Activated gamma-delta T cell (primary cell): ENCODE results near the gene ZBED5.
"Not testable (repeated sequence)": the region's sequence is repeated elsewhere in the genome, so short reads cannot be mapped to it uniquely, and the experiment has no call there.

Source experiments
- DNase-seq: peaks from one replicate; lab custom pipeline; 2025; lab: John Stamatoyannopoulos, UW

ZBED5 gene

DNA sequence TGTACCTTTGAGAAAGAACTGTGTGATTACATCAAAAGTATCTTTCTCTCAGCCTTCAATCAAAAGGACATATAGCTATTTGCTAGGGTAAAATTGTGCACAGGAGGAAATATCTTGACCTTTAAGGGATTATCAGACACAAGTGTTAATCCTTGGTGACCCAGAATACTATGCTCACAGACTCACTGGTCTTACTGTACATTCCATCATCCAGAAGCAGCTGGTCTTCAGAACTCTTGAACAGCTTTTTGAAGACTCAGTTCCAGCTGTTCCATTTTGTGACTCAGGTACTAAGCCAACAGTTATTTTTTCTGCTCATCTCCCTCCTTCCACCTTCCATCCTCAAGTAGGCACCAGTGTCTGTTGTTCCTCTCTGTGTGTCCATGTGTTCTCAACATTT is 19.8 kb downstream of the ZBED5 start:
- DNase-seq, result no peak

DNA sequence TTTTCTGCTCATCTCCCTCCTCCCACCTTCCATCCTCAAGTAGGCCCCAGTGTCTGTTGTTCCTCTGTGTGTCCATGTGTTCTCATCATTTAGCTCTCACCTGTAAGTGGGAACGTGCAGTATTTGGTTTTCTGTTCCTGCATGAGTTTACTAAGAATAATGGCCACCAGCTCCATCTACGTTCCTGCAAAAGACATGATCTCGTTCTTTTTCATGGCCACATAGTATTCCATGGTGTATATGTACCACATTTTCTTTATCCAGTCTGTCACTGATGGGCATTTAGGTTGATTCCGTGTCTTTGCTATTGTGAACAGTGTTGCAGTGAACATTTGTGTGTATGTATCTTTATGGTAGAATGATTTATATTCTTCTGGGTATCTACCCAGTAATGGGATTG is 21.0 kb downstream of the ZBED5 start:
- DNase-seq, result not testable (repeated sequence)

GRCh38 chr11:10829139-10829538 is 28.7 kb downstream of the ZBED5 start:
- no peak for DNase-seq

DNA sequence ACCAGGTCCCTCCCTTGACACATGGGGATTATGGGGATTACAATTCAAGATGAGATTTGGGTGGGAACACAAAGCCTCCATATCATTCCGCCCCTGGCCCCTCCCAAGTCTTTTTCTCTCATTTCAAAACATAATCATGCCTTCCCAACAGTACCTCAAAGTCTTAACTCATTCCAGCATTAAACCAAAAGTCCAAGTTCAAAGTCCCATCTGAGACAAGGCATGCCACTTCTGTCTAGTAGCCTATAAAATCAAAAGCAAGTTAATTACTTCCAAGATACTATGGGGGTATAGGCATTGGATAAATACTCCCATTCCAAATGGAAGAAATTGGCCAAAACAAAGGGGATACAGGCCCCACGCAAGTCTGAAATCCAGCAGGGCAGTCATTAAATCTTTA is 29.5 kb downstream of the ZBED5 start:
- no peak for DNase-seq

- DNase-seq, result no peak
These were observed 33.0 kb downstream of the ZBED5 start for GRCh38 chr11:10824888-10825287.

DNA sequence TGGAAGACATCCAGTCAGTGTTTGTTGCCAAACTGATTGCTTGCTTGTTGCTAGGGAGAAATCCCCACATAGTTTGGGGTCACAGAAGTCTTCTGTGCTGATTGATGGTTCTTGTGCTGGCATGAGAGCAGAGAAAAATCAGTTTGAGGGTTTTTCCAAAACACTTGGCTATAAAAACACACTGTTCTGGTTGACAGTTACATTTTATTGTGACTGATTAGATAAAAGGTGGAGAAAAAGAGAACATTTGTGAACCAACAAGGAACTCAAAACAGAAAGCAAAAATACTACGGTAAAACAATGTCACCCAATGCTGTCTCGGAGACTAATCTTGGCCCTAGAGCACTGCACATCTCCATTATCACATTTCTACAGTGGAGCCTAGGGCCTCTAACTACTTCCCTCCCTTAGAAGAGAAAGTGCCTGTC is 34.7 kb downstream of the ZBED5 start:
- DNase-seq, result no peak

DNA sequence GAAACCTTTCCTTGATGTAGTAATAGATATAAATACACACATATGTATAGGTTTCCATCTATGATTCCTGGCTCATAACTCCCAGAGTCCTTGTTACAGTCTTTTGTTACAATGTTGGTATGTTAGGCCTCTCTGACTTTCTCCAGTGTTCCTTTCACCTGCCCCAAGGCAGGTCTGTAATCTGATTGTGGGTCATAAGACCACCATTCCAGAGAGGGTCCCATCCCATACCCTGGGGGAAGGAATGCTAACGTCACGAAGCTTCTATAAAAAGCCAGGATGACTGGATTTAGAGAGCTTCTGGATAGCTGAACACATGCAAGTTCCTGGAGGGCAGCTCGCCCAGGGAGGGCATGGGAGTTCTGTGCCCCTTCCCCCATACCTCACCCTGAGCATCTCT is 35.4 kb downstream of the ZBED5 start:
- not testable (repeated sequence) for DNase-seq

GRCh38 chr11:10818594-10818993 is 39.3 kb downstream of the ZBED5 start:
- no peak for DNase-seq

DNA sequence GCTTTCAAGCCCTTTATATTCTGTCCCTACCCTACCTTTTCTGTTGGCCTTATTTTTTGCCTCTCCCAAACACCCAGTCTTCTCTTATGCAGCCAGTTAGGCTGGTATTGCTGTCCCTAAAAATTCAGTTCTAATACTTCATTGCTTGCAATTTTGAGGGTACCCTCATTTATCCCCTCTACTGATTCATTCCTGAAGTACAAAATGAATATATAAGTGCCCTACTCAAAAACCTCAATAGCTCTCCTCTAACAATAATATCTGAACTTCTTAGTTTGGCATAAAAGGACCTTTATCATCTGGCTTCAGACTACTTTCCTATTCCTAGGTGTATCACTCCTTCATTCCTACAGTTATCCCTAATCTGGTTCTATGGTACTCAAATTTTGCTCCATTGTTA is 43.9 kb downstream of the ZBED5 start:
- no peak for DNase-seq

DNA sequence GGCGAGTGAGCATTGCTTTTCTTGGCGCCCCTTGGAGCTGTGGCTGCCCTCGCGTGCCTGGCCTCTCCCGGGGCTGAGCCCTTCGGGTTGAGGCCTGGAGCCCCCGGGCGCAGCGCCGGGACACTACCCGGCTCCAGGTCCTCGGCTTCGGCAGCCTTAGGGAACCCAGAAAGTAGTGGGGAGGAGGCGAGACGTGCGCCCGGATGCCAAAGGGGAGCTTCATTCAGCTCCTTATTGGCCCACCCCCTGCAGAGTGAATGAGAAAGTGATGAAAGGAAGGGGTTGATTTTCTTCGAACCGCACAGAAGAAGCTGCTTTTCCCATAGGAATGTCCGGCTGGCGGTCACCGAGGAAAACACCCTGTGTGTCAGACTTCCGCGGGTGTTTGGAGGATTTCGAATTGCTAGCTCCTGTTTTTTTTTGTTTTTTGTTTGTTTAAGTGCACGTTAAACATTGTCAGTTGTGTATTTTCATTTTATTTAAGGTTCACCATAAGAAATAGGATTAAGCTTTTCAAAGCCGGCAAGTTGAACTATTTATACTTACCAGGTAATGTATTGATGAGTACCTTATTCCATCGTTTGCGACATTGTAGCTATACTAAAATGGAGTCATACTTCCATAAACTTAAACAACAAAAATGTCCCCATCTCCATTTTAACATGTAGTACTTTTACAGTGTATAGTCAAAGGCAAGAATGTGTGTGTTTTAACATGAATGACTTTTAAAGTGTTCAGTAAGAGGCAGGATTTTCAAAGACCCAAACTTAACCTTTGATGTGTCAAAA is 48.3 kb downstream of the ZBED5 start:
- peak; percentile 18 for DNase-seq

DNA sequence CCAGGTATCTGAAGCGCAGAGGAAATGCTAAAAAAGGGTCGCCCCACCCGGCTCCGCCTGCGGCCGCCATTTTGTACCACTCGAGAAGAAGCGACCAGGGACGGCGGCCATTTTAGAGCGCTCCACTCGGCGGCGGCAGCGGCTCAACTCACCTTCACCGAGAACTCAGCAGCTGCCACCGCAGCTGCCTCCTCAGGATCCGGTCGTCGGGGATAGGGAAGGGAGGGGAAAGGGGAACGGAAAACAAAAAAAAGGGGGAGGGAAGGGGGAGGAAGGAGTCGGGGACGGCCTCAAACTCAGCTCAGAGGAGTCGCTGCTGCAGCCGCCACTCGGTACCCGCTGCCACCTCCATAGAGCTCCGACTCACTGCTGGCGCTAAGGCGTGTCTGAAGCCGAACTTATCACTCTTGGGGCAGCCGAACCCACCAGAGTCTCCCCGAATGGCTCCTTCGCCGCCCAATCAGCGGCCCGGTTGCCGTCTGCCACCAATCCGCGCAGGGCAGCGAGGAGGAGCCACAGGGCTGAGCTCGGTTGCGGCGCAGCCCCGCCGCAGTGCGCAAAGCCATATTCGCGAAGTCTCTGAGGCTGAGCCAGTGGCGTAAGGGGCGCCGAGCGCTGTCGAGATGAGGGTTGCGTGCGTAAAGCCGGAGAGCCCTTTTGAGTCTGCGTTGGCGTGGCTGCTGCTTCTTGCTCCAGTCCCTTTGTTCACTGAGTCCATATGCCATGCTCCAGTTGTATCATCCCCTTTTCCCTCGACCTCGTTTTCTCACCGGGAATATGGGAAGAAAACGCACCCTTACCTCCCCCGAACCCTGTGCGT is 49.1 kb downstream of the ZBED5 start, which contains the start of gene EIF4G2:
Gene EIF4G2, minus strand, starts transcription at position 374 of the 820 bp plus-strand sequence.
- peak; percentile 98 for DNase-seq

DNA sequence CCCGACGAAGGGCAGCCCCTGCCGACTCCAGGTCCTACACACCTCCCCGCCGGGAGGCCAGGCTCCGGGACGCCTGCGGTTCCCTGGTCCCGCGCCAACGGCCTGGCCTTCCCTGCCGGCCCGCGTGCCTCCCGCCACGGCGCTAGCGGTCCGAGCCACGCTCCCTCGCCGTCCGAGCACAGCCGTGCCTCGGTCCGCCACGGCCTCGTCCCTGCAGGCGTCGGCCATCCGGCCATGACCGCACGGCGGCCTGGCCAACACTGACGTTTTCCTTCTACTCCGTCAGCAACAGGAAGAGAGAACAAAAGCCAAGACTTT is 49.7 kb downstream of the ZBED5 start:
- no peak for DNase-seq

DNA sequence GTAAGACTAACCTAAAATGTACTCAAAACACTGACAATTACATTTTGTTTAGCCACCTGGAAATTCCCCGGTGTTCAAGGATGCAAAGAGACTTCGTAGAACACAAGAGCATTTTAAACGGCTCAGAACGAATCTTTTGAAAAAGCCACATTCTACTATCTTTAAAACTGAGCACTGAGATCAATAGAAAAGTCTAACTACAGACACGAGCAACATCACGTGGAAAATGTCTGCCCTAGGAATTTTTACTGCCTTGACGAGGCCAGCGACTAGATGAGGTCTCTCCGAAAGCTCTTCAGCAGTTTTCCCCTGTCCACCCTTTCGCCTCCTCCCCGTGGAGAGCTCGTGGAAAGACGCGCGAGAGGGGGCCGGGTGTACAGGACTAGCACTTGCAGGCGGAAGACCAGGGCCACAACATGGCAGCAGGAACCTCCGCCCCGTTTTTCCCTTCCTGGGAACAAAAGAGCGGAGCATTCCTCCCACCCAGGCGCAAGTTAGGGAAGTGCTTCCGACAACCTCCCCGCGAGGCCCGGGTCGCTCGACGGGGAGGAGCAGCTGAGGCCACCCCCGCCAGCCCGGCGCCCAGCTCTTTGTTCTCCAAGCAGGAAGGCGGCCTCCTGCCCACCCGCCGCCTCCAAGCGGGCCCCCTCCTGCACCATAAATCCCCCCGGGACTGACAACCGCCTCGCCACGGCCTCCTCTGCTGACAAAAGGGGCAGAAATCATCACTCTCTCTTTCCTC is 50.2 kb downstream of the ZBED5 start:
- peak; percentile 38 for DNase-seq

GRCh38 chr11:10806206-10806605 is 51.6 kb downstream of the ZBED5 start:
- no peak for DNase-seq

DNA sequence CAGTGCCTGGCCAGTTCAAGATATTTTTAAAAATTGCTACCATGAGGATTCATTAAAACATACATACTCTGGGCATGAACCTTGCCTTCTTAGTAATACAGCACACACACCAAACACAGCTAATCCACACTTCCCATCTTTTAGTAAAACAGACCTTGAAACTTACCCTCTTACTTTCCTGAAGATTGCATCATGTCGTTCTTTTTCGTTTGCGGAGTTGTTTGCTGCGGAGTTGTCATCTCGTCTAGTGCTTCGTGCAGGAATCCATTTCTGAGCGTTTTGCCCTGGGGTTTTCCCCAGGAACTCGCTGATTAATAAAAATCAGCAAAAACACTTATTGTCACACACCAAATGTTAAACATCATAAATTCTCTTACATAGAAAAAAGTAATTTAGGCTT is 52.1 kb downstream of the ZBED5 start:
- DNase-seq, result no peak

GRCh38 chr11:10803676-10804075 is 54.2 kb downstream of the ZBED5 start:
- no peak for DNase-seq
